Head of caudate nucleus (tissue), 42 donors: ENCODE data around the gene TMED8.
A peak's percentile ranks its signal among the peaks of the same experiment; 100 is the strongest.
"Not testable (repeated sequence)": the region's sequence is repeated elsewhere in the genome, so short reads cannot be mapped to it uniquely, and the experiment has no call there.

Experiments used
- DNase-seq, 42 donors: peaks; one replicate each; pipeline versions ENCODE4 v3.0.0 to v3.0.0-alpha.2; 2020 to 2021; ENCODE audit warnings: mixed read lengths in 7 of 42
- intact Hi-C: fragments of 100-400 bp; cut with DNase I; formaldehyde crosslinking; loops from one replicate; pipeline ENCODE4 v1.15.0; 2022

Gene TMED8

GRCh38 chr14:77376771-77377501 lies at the start of gene TMED8, which contains the start of gene SAMD15:
TMED8 (minus strand) TSS chr14:77377094; CDS start chr14:77377053, 41 bp downstream.
SAMD15 (plus strand) TSS chr14:77377379; CDS start chr14:77377419, 40 bp downstream.
- intact Hi-C loops = loop anchor here (2.0 kb wide), 1 partner anchor 56 kb away; the partner anchor contains the start of genes GSTZ1 and POMT2
- DNase-seq = peak; percentile 75 to 93 (median 86)

GRCh38 chr14:77426396-77426795 lies 49.5 kb upstream of the TMED8 start:
- intact Hi-C loops = no loop called here
- peak in 16 of 42 donors; percentile 2 to 58 (median 23) for DNase-seq

GRCh38 chr14:77424862-77425261 lies 48.0 kb upstream of the TMED8 start:
- intact Hi-C loops = no loop called here
- no peak for DNase-seq

GRCh38 chr14:77423423-77423822 lies 46.5 kb upstream of the TMED8 start, which contains the start of gene NOXRED1:
NOXRED1 (minus strand) TSS chr14:77423523; CDS start chr14:77422889, 634 bp downstream.
- intact Hi-C loops = no loop called here

GRCh38 chr14:77421201-77421600 lies 44.3 kb upstream of the TMED8 start:
- intact Hi-C loops = no loop called here
- DNase-seq = no peak

More at GRCh38 chr14:77423423-77423822, 46.5 kb upstream of the TMED8 start, which contains the start of gene NOXRED1:
- no peak for DNase-seq

- DNase-seq = no peak
- intact Hi-C loops = no loop called here
These were observed 39.9 kb upstream of the TMED8 start for GRCh38 chr14:77416836-77417235.

- intact Hi-C loops, DNase-seq: not testable (repeated sequence)
These were observed 39.2 kb upstream of the TMED8 start for GRCh38 chr14:77416098-77416497.

- peak in 24 of 42 donors; percentile 4 to 51 (median 27) for DNase-seq
- intact Hi-C loops = not testable (repeated sequence)
These were observed 38.6 kb upstream of the TMED8 start for GRCh38 chr14:77415403-77416030.

- intact Hi-C loops = no loop called here
- no peak for DNase-seq
These were observed 32.2 kb upstream of the TMED8 start for GRCh38 chr14:77409131-77409533.

GRCh38 chr14:77407158-77407557 lies 30.3 kb upstream of the TMED8 start:
- DNase-seq = no peak
- intact Hi-C loops = no loop called here

- intact Hi-C loops = no loop called here
- no peak for DNase-seq
These were observed 29.8 kb upstream of the TMED8 start for GRCh38 chr14:77406718-77407117.

GRCh38 chr14:77406086-77406485 lies 29.2 kb upstream of the TMED8 start:
- intact Hi-C loops = no loop called here
- DNase-seq = no peak

GRCh38 chr14:77403768-77404167 lies 26.9 kb upstream of the TMED8 start:
- no peak for DNase-seq
- intact Hi-C loops = no loop called here

- no peak for DNase-seq
- intact Hi-C loops = no loop called here
These were observed 23.3 kb upstream of the TMED8 start for GRCh38 chr14:77400216-77400615.

- intact Hi-C loops = no loop called here
- DNase-seq = no peak
These were observed 13.3 kb upstream of the TMED8 start for GRCh38 chr14:77390188-77390587.

GRCh38 chr14:77378701-77379100 lies 1.8 kb upstream of the TMED8 start:
- no peak for DNase-seq
- intact Hi-C loops = no loop called here

- DNase-seq = peak in 1 of 42 donors; percentile 9
- intact Hi-C loops = loop anchor here (2.0 kb wide), 1 partner anchor 57 kb away; the partner anchor contains the start of genes GSTZ1 and POMT2
These were observed 579 bp upstream of the TMED8 start for GRCh38 chr14:77377502-77377844.

GRCh38 chr14:77375973-77376770 lies 722 bp downstream of the TMED8 start:
- intact Hi-C loops = loop anchor here (2.0 kb wide), 1 partner anchor 55 kb away; the partner anchor contains the start of genes GSTZ1 and POMT2
- DNase-seq = peak in 40 of 42 donors; percentile 4 to 61 (median 28)

GRCh38 chr14:77375164-77375950 lies 1.5 kb downstream of the TMED8 start:
- intact Hi-C loops = no loop called here
- no peak for DNase-seq
